Adipose tissue (tissue), 3 donors: ENCODE measurements around the gene MAP6D1. TPM values are rescaled to one million over a fixed set of nuclear protein-coding genes. Genes with fewer than 3 reads are reported as not detected.

Experiments
- H3K27ac ChIP-seq: one replicate; pipeline ENCODE4 v1.5.1; 2013; ENCODE audit warnings: low read depth, low read length
- WGBS, 3 donors: extraction: QIAGEN DNeasy Blood & Tissue Kit; methylation state at CpG; one replicate each; pipeline ENCODE4 v1.1.7; 2013; 5-methylcytosine and 5-hydroxymethylcytosine counted together
- polyA plus RNA-seq, 3 donors: library from polyadenylated mRNA; stranded (reverse); fragments of 200-250 nt; gene quantifications; one replicate each; pipeline ENCODE4 v1.2.3, GENCODE V29; 2013
- donor health status: healthy with polysubstance abuse.
- donor health status: Bipolar disorder and iron deficiency.
- donor health status: healthy.

Gene MAP6D1
- polyA plus RNA-seq, result 1 to 10 TPM in 1 of 3 donors, under 1 TPM in 1, not detected in 1; 0.70 to 1.8 TPM

DNA sequence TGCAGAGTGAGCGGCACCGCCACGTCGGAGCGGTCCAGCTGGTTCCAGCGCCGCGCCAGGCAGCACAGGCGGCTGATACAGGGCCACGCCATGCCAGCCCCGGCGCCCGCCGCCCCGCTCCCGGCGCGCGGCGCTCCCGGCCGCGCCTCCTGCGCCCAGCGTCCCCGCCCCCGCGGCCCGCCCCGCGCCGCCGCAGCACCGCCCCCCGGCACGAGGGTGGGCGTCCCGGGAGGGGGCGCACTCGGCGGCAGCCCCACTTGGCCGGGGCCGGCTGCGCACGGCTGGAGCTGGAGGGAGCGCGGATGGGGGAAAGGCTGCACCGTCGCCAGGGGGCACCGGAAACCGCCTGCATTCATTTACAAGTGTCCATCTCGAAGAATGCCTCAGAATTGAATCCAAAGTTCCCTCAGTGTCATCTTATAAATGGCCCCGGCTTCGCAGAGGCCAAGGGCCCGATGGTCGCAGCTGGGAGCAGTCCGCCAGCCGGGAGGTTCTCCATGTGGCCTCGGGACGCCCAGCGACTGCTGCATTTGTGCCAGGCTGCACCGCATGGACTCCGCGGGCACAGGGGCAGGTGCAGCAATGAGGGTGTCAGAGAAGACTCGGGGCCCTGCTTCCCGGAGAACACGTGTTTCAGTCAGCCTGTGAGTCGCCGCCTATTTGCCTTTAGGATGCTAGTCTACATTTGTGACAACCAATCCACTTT, at the start of gene MAP6D1:
Gene MAP6D1, minus strand, starts transcription at position 122 of the 706 bp plus-strand sequence. Its CDS starts 30 bp downstream, at position 92.
- WGBS, 3 donors, result 4 to 5% (median 5%) methylated on average over 53 to 64 of the region's 69 CpGs

DNA sequence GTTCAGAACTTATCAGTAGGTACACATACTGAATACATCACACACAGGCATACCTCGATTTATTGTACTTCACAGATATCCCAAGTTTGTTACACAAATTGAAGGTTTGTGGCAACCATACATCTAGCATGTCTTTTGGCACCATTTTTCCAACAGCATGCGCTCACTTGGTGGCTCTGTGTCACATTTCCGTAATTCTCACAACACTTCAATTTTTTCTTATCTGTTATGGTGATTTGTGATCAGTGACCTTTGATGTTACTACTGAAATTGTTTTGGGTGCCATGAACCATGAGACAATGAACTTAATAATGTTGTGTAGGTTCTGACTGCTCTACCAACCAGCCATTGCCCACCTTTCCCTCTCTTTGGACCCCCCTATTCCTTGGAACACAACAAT, 48.5 kb upstream of the MAP6D1 start:
- WGBS, 3 donors, result 56 to 91% (median 86%) methylated on average over 3 of the region's 3 CpGs

More for the DNA sequence above, at the start of gene MAP6D1:
- H3K27ac ChIP-seq, result no peak within 1 kb of the TSS

DNA sequence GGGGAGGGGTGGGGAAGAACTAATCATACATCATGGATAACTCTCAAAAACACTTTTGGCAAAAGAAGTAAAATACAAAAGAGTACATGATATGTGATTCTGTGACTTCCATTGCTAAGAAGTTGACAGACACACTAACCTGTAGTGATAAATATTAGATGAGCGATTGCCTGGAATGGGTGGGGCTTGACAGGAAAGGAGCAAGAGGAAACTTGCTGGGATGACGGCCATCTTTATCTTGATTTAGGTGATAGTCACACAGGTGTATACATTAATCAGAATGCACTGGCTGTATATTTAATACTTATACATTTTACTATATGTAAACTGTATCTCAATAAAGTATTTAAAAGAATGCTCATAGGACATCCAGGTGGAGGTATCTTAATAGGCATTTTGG, 46.2 kb upstream of the MAP6D1 start:
- 67 to 75% (median 74%) methylated on average over 2 of the region's 2 CpGs for WGBS, 3 donors
- H3K27ac ChIP-seq, result no peak overlapping the region

More for the DNA sequence above, 48.5 kb upstream of the MAP6D1 start:
- H3K27ac ChIP-seq, result no peak overlapping the region

DNA sequence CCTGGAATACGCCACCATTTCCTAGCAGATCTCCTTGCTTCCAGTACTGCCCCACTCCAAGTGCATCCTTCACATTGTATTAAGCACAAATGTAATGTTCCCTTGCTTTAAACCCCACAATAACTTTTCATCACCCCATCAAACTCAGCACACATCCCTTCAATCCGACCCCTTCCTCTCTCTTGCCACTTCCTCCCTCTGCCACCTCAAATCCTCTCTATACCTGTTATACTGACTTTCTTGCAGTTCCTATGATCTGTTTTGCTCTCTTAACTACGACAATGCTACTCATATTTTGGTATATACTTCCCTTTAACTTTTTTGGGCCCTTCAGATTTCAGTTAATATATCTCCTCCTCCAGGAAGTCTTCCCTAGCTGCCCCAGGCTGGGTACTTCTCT, 45.2 kb upstream of the MAP6D1 start:
- 67 to 91% (median 77%) methylated on average over 3 of the region's 3 CpGs for WGBS, 3 donors

DNA sequence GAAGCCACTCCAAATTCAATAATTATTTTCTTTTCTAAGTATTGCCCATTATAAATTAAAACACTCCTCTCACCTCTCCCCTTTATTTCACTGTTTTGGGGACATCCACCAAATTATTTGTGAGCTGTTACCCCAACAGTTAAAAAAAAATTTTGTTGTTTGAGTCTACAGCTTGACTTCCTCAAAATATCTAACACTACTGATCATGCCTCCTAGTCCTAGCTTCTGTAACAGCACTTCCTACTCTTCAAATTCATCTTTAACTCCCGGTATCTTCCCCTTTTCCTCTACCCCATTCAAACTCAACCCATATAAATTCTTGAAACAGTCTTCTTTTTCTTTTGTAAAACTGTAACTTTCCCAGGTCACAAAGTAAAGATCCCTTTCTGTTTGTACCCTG, 43.4 kb upstream of the MAP6D1 start:
- H3K27ac ChIP-seq, result no peak overlapping the region
- 51 to 88% (median 68%) methylated on average over 1 of the region's 1 CpG for WGBS, 3 donors

More for the DNA sequence above, 45.2 kb upstream of the MAP6D1 start:
- H3K27ac ChIP-seq, result no peak overlapping the region

DNA sequence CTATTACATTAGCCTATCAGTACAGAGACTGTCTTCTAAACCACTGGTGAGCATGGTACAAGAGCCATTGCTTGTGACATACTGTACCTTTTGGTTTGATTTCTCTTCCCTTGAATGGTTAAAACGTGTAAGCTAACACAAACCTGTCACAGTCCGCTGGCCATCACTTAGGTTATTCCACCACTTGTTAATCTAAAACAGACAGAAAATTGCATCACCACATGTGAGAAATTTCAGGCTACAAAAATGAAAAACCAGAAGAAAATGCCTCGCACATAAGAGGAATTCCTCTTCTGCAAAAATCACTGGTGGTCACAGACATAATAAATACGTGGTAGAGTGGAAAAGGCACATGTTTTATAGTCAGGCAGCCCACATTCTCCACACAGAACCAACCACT, 37.2 kb upstream of the MAP6D1 start:
- 84 to 91% (median 90%) methylated on average over 4 of the region's 4 CpGs for WGBS, 3 donors

DNA sequence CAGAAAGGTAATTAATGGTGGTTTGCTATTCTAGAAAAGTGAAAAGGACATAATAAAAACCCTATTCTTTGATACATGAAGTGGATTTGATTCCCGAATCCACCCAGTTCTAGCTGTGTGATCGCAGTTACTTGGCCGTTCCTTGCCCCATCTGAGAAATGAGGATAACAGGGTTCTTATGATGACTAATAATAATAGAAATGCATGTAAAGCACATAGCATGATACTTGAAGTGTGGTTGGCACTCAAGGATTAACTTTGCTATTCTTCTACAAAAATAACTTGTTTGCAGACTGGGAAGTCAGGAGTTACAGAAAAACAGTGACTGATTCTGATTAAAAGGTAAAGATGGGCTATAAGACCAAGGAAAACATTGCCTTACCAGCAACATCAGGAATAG, 32.5 kb upstream of the MAP6D1 start:
- 94 to 97% (median 97%) methylated on average over 3 of the region's 3 CpGs for WGBS, 3 donors

More for the DNA sequence above, 37.2 kb upstream of the MAP6D1 start:
- no peak overlapping the region for H3K27ac ChIP-seq

DNA sequence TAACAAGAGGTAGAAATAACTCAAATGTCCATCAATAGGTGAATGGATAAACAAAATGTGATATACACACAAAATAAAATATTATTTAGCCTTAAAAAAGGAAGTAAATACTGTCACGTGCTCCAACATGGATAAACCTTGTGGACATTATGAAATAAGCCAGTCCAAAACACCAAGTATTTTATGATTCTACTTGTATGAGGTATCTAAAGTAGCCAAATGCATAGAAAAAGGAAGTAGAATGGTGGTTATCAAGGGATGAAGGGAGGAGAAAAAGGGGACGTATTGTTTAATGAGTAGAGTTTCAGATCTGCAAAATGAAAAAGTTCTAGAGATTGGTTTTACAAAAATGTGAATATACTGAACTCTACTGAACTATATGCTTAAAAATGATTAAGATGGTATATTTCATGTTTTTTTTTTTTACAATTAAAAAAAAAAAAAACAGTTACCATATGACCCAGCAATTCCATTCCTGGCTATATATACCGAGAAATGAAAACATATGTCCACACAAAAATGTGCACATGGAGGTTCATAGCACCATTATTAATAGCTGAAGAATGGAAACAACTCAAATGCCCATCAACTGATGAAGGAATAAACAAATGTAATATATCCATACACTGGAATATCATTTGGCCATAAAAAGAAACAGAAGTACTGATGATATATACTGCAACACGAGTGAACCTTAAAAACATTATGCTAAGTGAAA, 29.1 kb upstream of the MAP6D1 start:
- 75 to 96% (median 86%) methylated on average over 4 of the region's 4 CpGs for WGBS, 3 donors
- H3K27ac ChIP-seq, result no peak overlapping the region

More for the DNA sequence above, 32.5 kb upstream of the MAP6D1 start:
- no peak overlapping the region for H3K27ac ChIP-seq

DNA sequence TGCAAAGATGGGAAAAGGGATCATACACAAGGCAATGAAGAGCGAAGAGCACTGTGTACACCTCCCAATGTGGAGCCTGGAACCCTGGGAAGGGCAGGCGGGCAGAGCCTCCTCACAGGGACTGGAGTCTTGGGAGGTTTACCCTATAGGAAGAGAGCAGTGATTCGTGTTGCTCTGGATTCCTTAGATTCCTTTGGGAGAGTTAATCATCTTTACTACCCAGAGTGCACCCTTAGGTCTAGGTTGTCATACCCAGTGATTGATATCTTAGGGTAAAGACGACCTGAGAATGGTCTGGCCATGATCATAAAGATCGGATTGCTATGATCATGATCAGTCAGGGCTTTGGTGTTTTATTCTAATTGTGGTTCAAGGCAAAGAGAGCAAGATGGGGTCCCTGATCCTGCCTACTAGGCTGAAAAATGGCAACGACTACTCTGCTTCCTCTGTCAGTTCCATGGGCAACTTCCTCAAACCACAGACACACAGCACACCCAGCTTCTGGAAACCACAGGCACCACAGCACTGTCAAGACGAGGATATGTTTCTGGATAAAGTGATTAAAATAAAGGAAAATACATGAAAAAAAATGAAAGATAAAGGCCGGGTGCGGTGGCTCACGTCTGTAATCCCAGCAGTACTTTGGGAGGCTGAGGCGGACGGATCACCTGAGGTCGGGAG, 20.4 kb upstream of the MAP6D1 start:
- no peak overlapping the region for H3K27ac ChIP-seq
- 74 to 90% (median 82%) methylated on average over 13 of the region's 13 CpGs for WGBS, 3 donors

DNA sequence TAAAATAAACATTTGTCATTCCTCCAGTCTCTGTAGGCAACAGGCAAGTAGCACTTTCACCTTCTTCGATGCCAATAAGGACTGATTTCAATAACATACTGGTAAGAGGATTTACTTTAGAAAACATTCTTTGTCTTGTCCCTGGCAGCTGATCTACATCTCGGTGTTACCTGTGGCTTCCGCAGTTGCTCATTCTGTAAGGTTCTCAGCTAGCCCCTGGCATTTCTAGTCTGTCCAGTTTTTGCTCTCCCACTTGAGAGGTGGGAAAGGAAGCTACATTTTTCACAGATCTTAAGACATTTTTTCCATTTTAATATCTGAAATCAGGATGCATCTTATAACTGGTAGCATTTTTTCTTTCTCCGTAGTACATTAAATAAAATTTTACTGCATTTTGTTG, 19.7 kb upstream of the MAP6D1 start:
- no peak overlapping the region for H3K27ac ChIP-seq
- 76 to 96% (median 95%) methylated on average over 4 of the region's 4 CpGs for WGBS, 3 donors

DNA sequence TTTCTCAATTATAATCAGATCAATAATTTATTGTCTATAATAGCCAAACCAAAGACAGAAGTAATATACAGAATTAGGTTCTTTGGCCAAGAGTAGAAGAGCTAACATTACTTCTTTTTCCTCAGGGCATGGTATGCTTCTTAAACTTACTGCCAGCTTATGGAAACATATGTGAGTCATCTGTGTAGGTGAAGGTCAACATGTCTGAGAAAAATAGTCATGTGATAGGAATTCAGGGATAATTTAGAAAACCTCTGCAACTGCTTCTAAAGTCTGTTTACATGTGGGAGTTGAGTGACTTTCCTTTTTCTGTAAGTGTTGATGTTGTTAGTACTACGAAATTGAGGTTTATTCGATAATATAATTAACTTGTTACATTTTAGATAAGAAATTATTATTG, 19.2 kb upstream of the MAP6D1 start:
- WGBS, 3 donors, result 86 to 94% (median 91%) methylated on average over 2 of the region's 2 CpGs
- no peak overlapping the region for H3K27ac ChIP-seq

DNA sequence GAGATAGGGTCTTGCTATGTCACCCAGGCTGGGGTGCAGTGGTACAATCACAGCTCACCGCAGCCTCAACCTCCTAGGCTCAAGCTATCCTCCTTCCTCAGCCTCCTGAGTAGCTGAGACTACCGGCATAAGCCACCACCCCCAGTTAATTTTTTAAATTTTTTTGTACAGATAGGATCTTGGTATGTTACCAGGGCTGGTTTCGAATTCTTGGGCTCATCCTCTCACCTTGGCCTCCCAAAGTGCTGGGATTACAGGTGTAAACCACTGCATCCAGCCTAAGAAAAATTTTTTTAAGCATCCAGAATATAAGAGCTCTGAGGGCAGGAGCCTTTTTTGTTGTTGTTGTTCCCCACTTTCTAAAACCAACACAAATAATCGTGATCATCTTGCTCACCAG, 14.4 kb upstream of the MAP6D1 start:
- H3K27ac ChIP-seq, result no peak overlapping the region
- 96 to 99% (median 96%) methylated on average over 4 of the region's 4 CpGs for WGBS, 3 donors

DNA sequence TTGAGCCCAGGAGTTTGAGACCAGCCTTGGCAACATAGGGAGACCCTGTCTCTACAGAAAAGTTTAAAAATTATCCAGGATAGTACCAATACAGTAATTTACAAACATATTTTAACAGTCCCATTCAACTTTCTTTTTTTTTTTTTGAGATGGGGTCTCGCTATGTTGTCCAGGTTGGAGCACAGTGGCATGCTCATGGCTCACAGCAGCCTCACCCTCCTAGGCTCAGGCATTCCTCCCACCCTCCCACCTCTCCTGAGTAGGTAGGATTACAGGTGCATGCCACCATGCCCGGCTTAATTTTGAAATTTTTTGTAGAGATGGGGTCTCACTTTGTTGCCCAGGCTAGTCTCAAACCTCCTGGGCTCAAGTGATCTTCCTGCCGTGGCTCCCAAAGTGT, 12.5 kb upstream of the MAP6D1 start:
- 96 to 100% (median 98%) methylated on average over 3 of the region's 3 CpGs for WGBS, 3 donors
- no peak overlapping the region for H3K27ac ChIP-seq

DNA sequence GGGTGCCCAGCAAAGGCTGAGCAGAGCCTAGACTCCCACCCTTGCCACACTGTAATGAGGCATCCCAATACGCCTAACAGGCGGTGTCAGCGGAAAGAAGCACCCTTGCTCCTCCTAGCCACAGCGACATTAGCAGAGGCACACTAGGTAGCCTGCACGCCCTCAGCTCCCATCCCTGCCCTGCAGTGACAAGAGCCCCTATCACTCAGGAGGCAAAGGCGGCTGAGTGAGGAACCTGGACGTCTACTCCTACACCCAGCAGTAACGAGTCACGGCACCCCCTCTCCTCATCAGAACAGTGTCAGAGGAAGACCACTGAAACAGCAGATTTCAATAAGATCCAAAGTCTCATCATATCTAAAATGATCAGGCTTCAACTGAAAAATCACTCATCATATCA, 12.0 kb upstream of the MAP6D1 start:
- H3K27ac ChIP-seq, result no peak overlapping the region
- WGBS, 3 donors, result 93 to 95% (median 93%) methylated on average over 9 of the region's 9 CpGs

DNA sequence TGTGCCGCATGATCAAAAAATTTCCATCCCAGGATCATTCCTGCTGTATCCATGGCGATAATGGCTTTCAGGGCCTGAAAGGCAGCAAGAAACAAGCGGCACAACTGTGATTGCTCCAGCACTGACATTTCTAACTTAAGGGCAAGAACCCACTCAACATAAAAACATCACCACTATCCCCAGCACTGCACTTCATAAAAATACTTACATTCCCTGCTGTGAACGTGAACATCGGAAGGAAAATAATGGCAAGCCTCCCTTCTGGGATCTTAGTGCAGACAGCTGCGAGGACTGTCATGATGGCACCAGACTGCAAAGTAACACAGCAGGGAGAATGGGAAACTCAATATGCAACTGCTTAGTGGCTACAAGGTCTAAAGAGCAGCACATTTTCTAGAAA, 8.1 kb upstream of the MAP6D1 start:
- 93 to 95% (median 94%) methylated on average over 6 of the region's 6 CpGs for WGBS, 3 donors

DNA sequence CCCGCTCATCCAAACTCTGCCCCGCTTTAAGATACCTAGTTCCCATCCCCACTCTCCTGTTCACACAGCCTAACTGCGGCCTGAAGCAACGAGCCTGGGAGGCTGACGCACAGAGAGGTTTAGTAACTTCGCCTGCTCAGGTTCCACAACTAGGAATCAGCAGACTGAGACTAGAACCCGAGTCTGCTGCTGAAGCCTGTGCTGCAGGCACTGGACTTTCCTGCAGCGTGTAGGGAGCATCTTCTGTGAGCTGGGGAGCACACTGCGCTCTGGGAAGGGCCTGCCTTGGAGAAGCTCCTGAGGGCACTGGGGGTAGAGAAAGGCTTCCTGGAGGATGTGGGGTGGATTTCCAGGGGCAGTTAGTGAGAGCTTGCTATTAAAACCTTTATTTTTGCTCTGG, 4.8 kb upstream of the MAP6D1 start:
- 94 to 98% (median 97%) methylated on average over 9 of the region's 9 CpGs for WGBS, 3 donors
- H3K27ac ChIP-seq, result no peak overlapping the region

More for the DNA sequence above, 8.1 kb upstream of the MAP6D1 start:
- no peak overlapping the region for H3K27ac ChIP-seq

DNA sequence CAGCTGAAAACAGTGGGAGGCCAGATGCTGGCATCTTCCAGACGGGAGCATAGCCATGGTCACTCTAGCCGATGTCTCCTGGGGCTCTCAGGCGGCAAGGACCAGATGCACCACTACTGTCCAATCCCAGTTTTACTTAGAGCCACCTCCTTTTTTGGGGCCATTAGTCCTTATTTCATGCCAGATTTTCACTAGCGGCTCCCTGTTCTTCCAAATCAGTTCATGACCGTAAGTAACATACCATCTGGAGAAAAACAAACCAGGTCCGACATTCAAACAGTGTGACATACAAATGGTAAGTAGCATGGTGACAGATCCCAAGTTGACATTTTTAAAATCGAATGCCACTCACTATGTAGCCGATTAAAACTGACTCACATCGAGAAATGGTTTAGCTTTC, 4.1 kb upstream of the MAP6D1 start:
- H3K27ac ChIP-seq, result no peak overlapping the region
- WGBS, 3 donors, result 95 to 96% (median 96%) methylated on average over 9 of the region's 9 CpGs

DNA sequence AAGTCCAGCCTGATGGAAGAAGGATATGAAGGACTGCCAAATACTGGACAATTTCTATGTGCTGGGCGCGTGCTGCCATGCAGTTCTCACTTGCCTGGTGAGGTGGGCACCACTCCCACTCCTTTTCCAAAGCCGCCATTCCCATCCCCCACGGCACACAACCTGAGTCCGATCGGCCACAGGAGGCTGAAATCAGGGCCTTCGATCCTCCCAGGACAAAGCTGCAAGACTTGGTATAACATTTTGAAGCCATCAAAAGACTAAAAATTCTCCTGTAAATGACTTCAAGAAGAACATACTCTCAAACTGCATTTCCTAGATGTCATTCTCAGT, 3.1 kb upstream of the MAP6D1 start:
- WGBS, 3 donors, result 91 to 98% (median 94%) methylated on average over 7 of the region's 7 CpGs
- no peak overlapping the region for H3K27ac ChIP-seq

DNA sequence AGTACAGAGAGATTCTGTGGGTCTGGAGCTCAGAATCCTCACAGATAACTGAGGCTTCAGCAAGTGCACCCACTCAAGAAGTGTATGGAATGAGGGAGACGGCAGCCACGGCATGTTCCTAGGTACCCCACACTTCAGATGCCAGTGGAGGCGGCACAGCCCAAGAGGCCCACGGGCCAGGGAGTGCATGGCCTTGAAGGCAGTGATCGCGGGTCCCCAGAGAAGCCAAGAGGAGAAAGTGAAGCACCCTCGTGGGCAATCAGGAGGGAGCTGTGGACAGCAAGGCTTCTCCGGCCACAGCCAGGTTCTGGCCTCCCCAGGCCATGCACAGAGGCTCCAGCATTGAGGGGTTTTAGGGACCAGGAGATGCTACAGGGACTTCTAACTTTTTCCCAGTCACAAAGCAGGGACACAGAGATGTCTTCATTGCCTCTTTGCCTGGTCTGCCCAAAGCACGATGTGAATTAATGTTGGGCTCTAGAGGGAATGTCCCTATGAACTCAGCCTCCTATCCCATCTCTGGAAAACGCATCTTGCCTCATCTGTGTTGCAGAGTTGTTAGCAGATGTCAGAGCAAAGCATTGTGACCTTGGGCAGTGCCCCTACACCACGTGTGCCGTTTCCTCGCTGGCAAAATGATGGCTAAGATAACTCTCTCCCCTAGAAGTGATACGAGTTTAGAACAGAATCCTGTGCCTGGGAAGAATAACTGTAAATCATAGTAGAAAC, 2.6 kb upstream of the MAP6D1 start:
- 67 to 91% (median 80%) methylated on average over 14 of the region's 14 CpGs for WGBS, 3 donors
- H3K27ac ChIP-seq, result no peak overlapping the region
